ENCODE measurements around the gene SERGEF. TPM values are rescaled to one million over a fixed set of nuclear protein-coding genes. Genes with fewer than 3 reads are reported as not detected.

Gene SERGEF
- total RNA-seq, 3 donors from 2014 or later = 17.6 to 22.5 (median 18.6) TPM

DNA sequence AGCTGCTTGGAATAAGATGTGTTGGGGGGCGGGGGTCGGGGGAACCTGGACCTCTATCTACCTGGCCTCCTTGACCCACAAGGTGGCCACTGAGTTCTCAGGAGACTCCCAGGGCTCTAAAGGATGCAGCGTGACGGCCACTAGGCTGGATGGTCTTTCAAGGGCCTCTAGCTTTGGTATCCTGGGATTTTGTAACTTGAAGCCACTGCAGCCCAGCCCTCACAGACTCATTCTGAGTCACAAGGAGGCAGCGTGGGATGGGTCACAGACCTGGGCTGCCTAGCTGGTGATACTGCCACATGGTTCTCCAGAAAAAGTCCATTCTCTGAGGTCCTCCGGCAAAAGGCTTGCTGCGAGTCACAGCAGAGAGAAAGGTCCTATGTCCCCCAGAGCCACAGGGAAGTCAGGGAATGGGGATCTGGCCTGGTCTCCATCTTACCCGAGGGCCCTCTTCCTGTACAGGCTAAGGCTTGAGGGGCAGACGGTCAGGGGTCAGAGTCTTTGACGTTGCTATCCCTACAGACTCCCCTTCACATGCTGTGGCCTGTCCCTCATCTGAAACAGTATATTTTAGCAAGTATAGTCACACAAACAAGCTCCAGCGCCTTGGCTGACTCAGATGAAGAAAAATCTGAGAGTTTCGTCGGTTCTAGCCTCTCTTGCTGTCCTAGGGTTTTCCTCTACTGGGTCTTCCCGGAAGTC lies 225.9 kb downstream of the SERGEF start:
- Mint-ChIP-seq H3K4me1 (ENCODE audit: low read depth) (no peaks in the 10 kb centered on the region), H3K9me3 (no peaks in the 10 kb centered on the region), H3K27me3 (ENCODE audit: low read depth) (no peaks in the 10 kb centered on the region), H3K4me3 (no peak overlapping the region), H3K36me3 (ENCODE audit: insufficient read depth) (peaks cover 18% of the 10 kb centered on the region)
- ATAC-seq (no peak), DNase-seq (no peak)

DNA sequence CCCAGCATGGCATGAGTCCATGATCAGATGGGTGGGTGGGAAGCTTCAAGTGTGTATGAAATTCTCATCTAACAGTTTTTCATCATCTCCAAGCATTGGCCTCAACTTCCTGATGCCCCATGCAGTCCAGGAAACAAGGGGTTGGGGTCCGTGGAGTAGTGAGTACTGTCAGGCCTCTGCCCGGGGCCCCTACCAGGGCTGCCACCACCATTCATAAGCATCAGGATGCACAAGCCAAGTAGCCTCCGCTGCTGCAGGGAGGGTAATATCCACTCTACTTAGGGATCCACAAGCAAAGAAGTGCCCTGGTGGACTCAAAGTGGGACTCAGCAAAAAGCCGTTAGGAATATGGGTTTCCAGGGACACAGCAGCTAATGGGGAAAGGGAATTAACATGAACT lies 229.0 kb downstream of the SERGEF start:
- Mint-ChIP-seq H3K9me3 (no peaks in the 10 kb centered on the region), H3K4me3 (no peak overlapping the region)
- no peak for DNase-seq

DNA sequence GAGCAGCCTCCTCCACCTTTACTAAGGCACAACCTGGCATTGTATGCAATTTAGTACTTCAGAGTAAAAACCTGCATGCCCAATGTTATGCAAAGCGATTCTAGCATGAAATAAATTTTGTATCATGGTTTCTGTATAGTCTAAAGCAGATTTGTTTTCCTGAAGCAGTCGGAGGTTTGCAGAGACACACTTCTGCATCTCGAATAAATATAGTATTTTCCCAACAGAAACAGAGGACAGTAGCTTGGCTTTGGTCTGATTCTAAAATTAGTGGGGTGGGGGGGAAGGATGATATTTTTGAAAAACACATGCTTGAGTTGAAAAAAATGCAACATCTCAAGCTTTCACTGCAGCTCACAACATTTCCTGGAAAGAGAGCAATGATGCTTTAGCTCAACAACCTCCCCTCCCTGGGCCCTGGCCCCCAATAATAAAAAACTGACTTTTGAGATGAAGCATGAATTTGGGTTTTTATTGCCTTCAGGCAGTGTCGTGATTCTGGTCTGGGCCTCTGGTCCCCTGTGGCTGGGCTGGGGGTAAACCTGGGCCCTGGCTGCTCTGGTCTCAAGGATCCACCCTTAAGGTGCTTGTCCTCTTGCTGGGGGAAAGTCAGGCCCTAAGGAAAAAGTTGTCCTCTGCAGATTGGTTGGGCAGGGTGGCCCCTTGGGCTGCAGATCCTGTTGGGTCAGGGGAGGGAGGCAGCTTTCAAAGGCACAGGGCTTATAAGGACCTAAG lies 230.1 kb downstream of the SERGEF start:
- ATAC-seq (no peak), DNase-seq (no peak)
- H3K36me3 Mint-ChIP-seq (ENCODE audit: insufficient read depth) = peaks cover 6% of the 10 kb centered on the region
- no peaks in the 10 kb centered on the region for H3K27me3 Mint-ChIP-seq (ENCODE audit: low read depth)
- no peaks in the 10 kb centered on the region for H3K9me3 Mint-ChIP-seq
- H3K4me3 Mint-ChIP-seq = no peak overlapping the region
- no peaks in the 10 kb centered on the region for H3K4me1 Mint-ChIP-seq (ENCODE audit: low read depth)

More for the DNA sequence above, 229.0 kb downstream of the SERGEF start:
- no peaks in the 10 kb centered on the region for H3K27me3 Mint-ChIP-seq (ENCODE audit: low read depth)
- H3K36me3 Mint-ChIP-seq (ENCODE audit: insufficient read depth) = peaks cover 10% of the 10 kb centered on the region
- no peak for ATAC-seq
- no peaks in the 10 kb centered on the region for H3K4me1 Mint-ChIP-seq (ENCODE audit: low read depth)

DNA sequence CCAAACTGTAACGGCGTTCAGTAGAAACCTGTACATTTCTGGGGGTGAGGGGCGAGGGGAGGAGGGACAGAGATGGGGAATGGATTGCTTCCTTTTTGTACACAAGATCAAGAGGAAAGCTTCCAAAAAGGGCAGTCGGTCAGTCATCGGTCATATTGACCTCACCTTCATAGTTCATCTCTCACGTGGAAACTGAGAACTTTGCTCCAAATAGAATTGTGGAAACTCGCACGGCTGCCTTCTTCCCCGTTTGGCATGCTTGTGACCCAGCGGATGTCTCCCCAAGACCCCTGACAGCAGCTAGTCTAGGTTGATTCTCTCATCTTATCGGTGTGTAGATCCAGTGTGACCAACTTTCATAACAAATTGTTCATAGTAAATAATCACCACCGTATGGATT lies 230.7 kb downstream of the SERGEF start:
- ATAC-seq = no peak
- no peaks in the 10 kb centered on the region for H3K9me3 Mint-ChIP-seq
- no peaks in the 10 kb centered on the region for H3K4me1 Mint-ChIP-seq (ENCODE audit: low read depth)
- no peak for DNase-seq
- H3K4me3 Mint-ChIP-seq = no peak overlapping the region
- no peaks in the 10 kb centered on the region for H3K27me3 Mint-ChIP-seq (ENCODE audit: low read depth)
- H3K36me3 Mint-ChIP-seq (ENCODE audit: insufficient read depth) = peaks cover 3% of the 10 kb centered on the region

DNA sequence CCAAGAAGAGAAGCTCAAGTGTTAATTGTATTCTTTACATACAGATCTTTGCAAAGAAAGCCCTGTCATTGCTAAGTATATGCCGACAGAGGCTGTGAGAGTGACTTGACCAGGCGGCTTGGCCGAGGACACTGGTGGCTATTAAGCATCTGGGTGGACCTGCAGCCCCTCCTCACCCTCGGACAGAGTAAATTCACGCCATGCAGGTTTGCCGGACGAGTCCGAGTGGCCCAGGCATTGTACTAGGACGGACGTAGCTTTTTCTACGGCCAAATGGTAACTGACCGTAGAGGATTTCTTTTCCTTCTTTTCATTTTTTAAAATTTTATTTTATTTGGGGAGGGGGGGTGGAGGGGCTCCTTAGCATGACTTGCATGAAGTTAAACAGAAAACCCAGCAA lies 231.2 kb downstream of the SERGEF start:
- Mint-ChIP-seq H3K4me1 (ENCODE audit: low read depth) (no peaks in the 10 kb centered on the region), H3K9me3 (no peaks in the 10 kb centered on the region), H3K27me3 (ENCODE audit: low read depth) (no peaks in the 10 kb centered on the region), H3K36me3 (ENCODE audit: insufficient read depth) (peaks cover 2% of the 10 kb centered on the region), H3K4me3 (no peak overlapping the region)
- ATAC-seq = no peak
- no peak for DNase-seq

DNA sequence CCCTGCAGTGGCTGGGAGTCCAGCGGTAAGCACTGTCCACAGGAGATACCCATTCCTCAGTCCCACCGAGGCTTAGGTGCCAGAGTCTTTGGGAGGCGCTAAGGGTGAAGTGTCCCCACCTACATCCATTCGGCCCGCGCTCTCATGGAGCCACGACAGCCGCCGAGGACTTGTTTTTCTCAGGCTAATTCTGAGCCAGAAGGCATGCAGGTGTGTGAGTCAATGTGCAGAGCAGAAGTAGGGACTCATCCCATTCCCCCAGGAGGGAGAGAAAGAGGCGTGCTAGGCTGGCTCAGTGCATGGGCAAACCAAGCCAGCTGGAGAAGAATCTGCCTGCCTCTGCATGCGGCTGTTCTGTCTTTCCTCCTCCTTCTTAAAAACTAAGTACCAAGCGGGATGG lies 231.6 kb downstream of the SERGEF start:
- Mint-ChIP-seq H3K4me1 (ENCODE audit: low read depth) (no peaks in the 10 kb centered on the region), H3K27me3 (ENCODE audit: low read depth) (no peaks in the 10 kb centered on the region), H3K36me3 (ENCODE audit: insufficient read depth) (peaks cover 1% of the 10 kb centered on the region), H3K9me3 (no peaks in the 10 kb centered on the region), H3K4me3 (no peak overlapping the region)
- DNase-seq (no peak), ATAC-seq (no peak)

DNA sequence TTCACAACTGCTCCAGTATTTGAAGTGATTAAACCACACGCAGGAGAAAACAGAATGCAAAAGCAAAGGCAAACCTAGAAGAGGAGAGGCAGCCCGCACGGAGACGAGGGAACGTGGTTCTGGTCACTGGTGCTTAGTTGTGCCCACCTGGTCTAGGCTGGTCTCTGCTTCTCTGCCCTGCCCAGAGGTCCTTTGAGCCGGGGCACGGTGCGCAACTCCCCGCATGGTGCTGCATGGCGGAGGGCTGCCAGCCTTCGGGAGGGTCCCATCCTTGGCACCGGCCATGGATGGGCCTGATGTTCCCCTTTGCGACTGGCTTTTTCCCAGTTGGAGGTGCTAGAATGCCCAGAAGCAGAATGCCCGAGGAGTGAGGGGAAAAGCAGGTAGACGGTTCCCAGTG lies 232.2 kb downstream of the SERGEF start:
- Mint-ChIP-seq H3K4me1 (ENCODE audit: low read depth) (no peaks in the 10 kb centered on the region), H3K27me3 (ENCODE audit: low read depth) (no peaks in the 10 kb centered on the region), H3K9me3 (no peaks in the 10 kb centered on the region), H3K36me3 (ENCODE audit: insufficient read depth) (no peaks in the 10 kb centered on the region), H3K4me3 (no peak overlapping the region)
- no peak for ATAC-seq
- no peak for DNase-seq

DNA sequence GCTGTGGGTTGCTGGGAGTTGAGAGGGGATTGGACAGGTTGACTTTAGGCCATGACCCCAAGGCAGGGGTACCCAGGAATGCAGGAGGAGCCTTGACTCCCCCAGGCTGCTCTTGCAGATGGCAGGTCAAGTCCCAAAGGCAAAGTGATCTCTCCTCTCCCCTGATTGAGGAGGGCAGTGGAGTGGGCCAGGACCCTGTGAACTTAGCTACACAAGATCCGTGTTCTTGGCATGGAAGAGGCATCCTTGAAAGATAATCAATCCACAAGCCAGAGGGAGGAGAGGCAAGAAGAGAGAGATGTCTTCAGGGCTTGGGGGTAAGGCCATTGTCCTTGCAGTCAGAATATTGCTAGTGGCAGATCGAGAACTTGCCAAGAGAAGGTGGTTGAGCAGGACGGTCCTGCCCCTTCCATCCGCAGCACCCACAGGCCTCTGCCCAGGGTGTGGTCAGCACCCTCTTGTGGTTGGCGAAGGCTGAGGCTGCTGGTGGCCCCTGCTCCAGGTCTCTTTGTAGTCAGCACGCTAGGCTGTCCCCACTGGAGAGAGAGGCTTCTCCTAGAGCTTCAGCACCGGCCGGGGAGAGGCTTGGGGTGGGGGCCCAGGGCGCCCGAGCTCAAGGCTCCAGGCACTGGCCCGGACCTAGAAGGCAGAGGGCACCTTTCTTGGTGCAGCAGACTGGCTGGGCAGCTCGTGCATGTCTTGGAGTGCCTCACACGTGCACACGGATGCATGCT lies 232.8 kb downstream of the SERGEF start:
- Mint-ChIP-seq H3K9me3 (no peaks in the 10 kb centered on the region), H3K36me3 (ENCODE audit: insufficient read depth) (no peaks in the 10 kb centered on the region), H3K4me1 (ENCODE audit: low read depth) (no peaks in the 10 kb centered on the region), H3K4me3 (no peak overlapping the region), H3K27me3 (ENCODE audit: low read depth) (no peaks in the 10 kb centered on the region)
- DNase-seq (no peak), ATAC-seq (no peak)

DNA sequence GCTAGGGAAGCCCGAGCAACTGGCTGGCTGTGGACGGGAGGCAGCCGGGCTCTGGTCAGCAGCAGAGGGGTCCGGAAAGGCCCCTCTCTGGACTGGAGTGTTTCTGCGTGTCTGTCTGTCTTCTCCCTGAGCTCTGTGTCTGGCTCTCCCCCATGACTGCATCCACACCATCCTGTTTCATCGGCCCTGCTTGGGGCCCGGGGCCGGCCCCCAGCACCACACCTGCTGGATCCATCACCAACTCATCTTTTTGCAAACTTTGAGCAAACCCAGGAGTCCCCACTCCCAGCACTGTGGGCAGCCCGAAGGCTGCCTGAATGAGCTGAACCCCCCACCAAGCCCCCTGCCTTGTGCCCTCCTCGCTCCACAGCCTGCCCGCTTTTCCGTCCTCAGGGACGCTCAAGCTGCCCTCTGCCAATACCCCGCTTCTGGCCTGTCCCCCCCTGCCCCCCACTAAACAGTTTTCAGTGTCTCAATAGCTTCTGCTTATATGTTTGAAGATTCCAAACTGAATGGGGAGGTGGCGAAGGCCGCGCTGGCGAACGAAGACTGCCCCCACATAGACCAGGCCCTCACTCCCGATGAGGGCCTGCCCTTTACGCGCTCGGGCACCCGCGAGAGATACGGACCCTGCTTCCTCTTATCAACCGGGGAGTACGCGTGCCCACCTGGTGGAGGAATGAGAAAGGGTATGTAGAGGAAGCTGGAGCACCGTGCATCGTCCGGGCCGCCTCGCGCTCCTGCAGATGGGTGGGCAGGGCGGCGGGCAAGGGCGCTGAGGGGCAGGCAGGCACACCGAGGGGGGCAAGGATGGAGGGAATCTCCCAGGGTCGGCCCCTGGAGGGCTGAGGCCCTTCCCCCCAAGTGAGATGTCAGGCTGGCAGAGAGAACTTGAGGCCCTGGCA lies 233.6 kb downstream of the SERGEF start:
- Mint-ChIP-seq H3K4me1 (ENCODE audit: low read depth) (no peaks in the 10 kb centered on the region), H3K27me3 (ENCODE audit: low read depth) (no peaks in the 10 kb centered on the region), H3K36me3 (ENCODE audit: insufficient read depth) (no peaks in the 10 kb centered on the region), H3K4me3 (no peak overlapping the region), H3K9me3 (no peaks in the 10 kb centered on the region)
- ATAC-seq (no peak), DNase-seq (no peak)

DNA sequence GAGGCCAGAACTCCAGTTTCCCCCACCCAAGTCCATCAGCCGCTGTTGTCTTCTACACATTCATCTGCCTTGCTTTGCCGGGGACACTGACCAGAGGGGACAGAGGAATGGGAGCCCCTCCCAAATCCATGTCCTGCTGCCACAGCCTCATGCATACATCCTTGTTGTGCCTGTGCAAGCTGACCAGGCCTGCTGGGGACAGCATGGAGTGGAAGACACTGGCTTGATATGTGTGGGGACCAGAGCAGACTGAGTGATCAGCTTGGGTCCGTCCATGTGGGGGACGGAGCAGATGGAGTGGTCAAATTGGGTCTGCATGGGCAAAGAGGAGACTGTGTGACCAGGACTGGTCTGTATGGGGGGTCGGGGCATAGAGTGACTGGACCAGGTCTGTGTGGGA lies 234.5 kb downstream of the SERGEF start:
- no peaks in the 10 kb centered on the region for H3K9me3 Mint-ChIP-seq
- no peaks in the 10 kb centered on the region for H3K4me1 Mint-ChIP-seq (ENCODE audit: low read depth)
- H3K36me3 Mint-ChIP-seq (ENCODE audit: insufficient read depth) = no peaks in the 10 kb centered on the region
- no peak overlapping the region for H3K4me3 Mint-ChIP-seq
- H3K27me3 Mint-ChIP-seq (ENCODE audit: low read depth) = no peaks in the 10 kb centered on the region
- ATAC-seq (no peak), DNase-seq (no peak)

DNA sequence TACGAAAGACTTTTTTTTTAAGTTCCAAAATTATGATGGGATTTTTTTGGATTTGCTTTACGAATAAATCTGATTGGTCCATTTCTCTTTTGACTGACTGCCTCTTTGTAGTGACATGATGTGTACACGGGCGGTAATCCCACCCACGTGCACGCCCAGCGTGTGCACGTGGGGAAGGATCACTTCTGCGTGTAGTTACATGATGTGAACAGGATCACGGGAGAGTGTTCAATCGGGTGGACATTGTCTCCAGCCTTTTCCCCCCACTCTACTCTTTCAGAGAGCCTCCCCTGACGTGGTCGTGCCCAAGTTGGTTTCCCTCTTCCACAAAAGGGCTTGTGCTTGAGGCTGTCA lies 235.1 kb downstream of the SERGEF start:
- H3K9me3 Mint-ChIP-seq = no peaks in the 10 kb centered on the region
- H3K4me1 Mint-ChIP-seq (ENCODE audit: low read depth) = no peaks in the 10 kb centered on the region
- no peak overlapping the region for H3K4me3 Mint-ChIP-seq
- DNase-seq (no peak), ATAC-seq (no peak)
- H3K27me3 Mint-ChIP-seq (ENCODE audit: low read depth) = no peaks in the 10 kb centered on the region
- no peaks in the 10 kb centered on the region for H3K36me3 Mint-ChIP-seq (ENCODE audit: insufficient read depth)

DNA sequence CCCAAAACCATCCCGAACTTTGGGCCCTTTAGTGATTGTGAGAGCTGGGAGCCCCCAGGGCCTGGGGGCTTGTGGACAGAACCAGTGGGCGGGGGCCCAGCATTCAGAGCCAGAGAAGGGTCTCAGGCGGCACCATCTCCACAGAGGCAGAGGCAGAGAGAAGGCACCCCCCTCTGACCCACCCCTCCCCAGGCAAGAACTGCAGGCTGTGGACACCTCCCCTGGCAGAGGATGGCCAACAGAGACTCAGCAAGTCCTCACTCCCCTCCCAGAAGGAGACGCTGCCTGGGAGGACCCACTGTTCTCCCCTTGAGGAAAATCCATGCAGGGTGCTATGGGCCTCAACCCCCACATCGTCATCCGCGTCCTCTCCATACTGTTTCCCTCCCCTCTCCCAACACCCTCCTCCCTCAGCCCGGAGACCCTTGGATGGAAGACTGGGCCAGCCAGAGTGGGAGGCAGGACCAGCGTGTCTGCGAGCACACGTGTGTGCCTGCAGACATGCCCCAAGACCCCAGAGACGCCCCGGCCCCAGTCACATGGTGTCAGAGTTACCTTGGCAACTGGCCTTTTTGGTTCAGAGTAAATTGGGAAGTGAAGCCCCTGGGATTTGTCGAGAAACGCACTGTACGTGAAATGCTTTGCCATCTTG lies 235.6 kb downstream of the SERGEF start:
- Mint-ChIP-seq H3K4me3 (no peak overlapping the region), H3K9me3 (no peaks in the 10 kb centered on the region), H3K36me3 (ENCODE audit: insufficient read depth) (no peaks in the 10 kb centered on the region), H3K4me1 (ENCODE audit: low read depth) (no peaks in the 10 kb centered on the region), H3K27me3 (ENCODE audit: low read depth) (no peaks in the 10 kb centered on the region)
- no peak for DNase-seq
- no peak for ATAC-seq

DNA sequence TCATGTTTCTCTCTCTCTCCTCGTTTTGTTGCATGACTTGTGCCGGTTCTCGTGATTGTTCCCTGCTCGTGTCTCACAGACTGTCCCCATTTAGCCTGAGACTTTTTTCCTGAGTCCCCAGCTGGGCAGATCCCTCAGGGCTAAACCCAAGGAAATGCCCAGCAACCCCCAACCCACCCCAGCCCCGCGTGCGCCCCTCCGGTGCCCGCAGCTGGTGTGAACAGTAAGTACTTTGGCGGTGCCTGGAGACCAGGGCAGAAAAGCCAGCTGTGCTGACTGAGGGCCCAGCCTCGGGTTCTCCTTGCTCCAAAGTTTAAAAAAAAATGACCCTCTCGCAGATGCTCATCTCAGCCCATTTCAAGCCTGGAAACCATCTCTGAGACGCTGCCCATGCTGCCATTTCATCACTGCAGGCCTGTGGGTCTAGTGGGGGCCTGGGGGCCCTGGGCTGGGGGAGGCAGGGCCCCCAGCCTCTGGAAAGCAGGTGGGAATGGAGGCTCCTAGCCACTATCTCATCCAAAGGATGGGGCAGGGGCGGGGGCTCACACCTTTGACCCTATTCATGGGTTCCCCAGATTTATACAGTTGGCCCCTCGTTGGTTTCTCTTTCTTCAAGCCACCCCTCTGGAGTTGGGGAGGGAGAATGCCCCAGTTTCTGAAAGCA lies 236.5 kb downstream of the SERGEF start:
- no peaks in the 10 kb centered on the region for H3K36me3 Mint-ChIP-seq (ENCODE audit: insufficient read depth)
- ATAC-seq (no peak), DNase-seq (no peak)
- H3K4me3 Mint-ChIP-seq = no peak overlapping the region
- no peaks in the 10 kb centered on the region for H3K27me3 Mint-ChIP-seq (ENCODE audit: low read depth)
- no peaks in the 10 kb centered on the region for H3K9me3 Mint-ChIP-seq
- H3K4me1 Mint-ChIP-seq (ENCODE audit: low read depth) = no peaks in the 10 kb centered on the region

Data from activated T-cell treated with anti-CD3 and anti-CD28 coated beads, Interleukin-2, amount 50 U/mL, for 4 hours (primary cell).